Activated T-cell treated with anti-CD3 and anti-CD28 coated beads for 48 hours (primary cell): Measurements from ENCODE around the gene DOCK2.
"Not testable (repeated sequence)": the region's sequence is repeated elsewhere in the genome, so short reads cannot be mapped to it uniquely, and the experiment has no call there.

Source experiments
- DNase-seq: peaks from one replicate; pipeline ENCODE4 v3.0.0-alpha.2; 2020; ENCODE audit warnings: low read depth

The DOCK2 gene

DNA sequence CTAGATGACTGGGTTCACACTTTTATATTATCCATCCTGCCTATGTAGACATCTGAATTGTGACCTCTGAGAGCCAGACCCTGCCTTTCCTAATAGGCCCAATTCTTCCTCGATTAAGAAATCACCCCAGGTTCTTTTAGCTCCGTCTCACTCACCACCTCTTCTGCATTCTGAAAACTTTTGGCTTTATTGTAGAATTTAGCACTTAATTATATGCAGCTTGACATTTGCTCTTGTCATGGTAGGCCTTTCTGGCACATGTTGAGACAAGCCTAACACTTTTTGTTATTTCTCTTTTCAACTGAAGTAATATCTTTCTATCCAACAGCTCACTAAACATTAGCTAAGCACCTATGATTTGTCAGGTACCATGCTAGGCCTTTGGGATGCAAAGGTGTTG is 180.0 kb downstream of the DOCK2 start:
- no peak for DNase-seq

GRCh38 chr5:169826618-169827017 is 189.5 kb downstream of the DOCK2 start:
- no peak for DNase-seq

- DNase-seq: no peak
Measured at GRCh38 chr5:169827769-169828168, 190.7 kb downstream of the DOCK2 start.

- DNase-seq: no peak
Measured at GRCh38 chr5:169828385-169828784, 191.3 kb downstream of the DOCK2 start.

- no peak for DNase-seq
Measured at GRCh38 chr5:169831331-169831730, 194.3 kb downstream of the DOCK2 start.

DNA sequence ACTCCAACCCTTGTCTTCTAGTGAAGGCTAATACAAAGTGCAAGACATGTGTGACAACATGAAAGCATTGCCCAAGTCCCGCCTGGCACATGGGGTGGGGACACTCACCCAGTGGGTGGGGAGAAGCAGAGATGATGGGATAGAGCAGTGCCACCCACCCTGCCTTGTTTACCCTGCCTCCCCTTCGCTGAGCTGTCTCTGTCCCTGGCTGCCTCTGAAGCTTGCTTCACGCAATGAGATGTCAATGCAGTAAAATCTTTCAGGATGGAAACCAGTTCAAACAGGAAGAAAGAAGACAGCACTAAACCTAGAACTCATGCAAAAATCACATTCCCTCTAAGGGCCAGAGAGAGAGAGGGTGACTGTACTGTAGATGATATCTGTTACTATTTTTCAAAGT is 195.2 kb downstream of the DOCK2 start:
- DNase-seq: no peak

GRCh38 chr5:169832845-169833244 is 195.8 kb downstream of the DOCK2 start:
- no peak for DNase-seq

DNA sequence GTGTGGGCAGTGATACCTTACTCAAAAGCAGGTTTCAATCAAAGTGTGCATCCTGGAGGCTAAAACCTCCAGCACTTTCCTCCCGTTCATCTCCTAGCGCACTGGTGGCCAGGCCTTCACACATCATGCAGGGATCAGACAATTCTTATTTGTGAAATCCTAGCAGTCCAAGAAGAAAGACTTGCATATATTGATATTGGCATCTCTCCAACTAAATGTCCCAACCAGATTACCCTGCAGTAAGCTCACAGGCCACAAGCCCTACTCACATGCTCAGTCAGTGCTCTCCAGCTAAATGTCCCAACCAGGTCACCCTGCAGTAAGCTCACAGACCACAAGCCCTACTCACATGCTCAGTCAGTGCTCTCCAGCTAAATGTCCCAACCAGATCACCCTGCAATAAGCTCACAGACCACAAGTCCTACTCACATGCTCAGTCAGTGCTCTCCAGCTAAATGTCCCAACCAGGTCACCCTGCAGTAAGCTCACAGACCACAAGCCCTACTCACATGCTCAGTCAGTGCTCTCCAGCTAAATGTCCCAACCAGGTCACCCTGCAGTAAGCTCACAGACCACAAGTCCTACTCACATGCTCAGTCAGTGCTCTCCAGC is 196.7 kb downstream of the DOCK2 start:
- not testable (repeated sequence) for DNase-seq

DNA sequence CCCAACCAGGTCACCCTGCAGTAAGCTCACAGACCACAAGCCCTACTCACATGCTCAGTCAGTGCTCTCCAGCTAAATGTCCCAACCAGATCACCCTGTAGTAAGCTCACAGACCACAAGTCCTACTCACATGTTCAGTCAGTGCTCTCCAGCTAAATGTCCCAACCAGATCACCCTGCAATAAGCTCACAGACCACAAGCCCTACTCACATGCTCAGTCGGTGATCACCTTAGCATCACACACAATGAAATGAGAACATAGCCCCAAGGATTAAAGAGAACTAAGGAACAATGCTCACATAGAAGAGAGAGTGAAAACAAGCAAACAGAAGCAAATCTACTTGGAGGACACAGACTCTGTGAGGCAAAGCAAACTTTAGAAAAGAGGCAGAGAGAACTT is 197.5 kb downstream of the DOCK2 start:
- not testable (repeated sequence) for DNase-seq

- DNase-seq: no peak
Measured at GRCh38 chr5:169836835-169837536, 199.9 kb downstream of the DOCK2 start.

GRCh38 chr5:169837686-169838085 is 200.6 kb downstream of the DOCK2 start:
- DNase-seq: no peak

- DNase-seq: no peak
Measured at GRCh38 chr5:169838688-169839087, 201.6 kb downstream of the DOCK2 start.

GRCh38 chr5:169840405-169840804 is 203.3 kb downstream of the DOCK2 start:
- DNase-seq: no peak

DNA sequence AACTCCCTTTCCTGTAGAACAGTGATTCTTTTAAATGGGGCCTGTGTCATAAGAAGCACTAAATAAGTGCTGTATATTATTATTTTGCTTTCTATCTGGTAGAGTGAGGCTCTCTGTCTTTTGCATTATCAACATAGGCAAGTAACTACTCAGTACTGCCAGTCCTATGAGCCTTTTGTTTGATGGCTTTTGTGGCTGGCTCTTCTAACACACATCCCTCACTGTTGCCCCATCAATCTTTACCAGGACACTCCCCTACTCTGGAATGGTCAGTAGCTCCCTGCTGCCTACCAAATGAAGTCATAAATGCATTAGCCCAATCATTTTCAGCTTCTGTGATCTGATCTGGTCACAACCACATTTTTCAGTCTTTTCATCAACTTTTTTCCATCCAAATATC is 205.6 kb downstream of the DOCK2 start:
- no peak for DNase-seq

DNA sequence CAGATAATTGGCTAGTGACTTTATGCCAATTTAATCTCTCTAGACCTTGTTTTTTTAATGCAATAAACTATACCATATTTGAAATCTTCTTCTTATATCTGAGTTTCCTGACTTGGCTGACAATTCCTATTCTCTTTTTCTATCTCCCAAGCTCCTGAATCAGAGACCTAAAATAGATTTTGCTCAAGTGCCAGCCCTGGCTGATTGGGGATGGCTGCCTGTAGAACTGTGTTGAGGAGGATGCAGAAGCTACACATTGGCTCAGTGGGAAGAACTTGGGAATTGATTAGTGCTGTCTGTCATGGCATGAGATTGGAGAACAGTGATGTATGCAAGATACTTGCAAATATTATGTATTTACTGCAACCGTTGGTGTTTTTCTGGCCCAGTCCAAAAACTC is 210.4 kb downstream of the DOCK2 start:
- DNase-seq: no peak

GRCh38 chr5:169848271-169848670 is 211.2 kb downstream of the DOCK2 start:
- no peak for DNase-seq

GRCh38 chr5:169848792-169849191 is 211.7 kb downstream of the DOCK2 start:
- DNase-seq: no peak

DNA sequence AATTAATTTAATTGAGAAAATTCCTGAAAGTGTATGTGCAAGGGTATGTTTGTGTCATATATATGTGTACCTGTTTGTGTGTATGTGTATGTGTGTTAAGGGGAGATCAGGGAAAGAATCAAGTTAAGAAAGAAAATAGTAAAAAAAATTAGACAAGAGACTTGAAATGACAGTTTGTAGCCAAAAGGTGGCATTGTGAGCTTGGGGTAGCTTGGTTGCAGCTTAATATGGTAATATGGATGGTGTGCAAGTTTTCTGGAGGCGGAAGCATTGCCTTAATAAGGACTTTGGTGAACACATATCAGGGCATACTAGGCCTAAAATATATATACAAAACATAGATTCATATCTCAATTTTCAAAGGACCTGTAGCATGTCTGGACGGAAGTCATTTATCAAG is 213.3 kb downstream of the DOCK2 start:
- no peak for DNase-seq

- no peak for DNase-seq
Measured at GRCh38 chr5:169851321-169851850, 214.3 kb downstream of the DOCK2 start.

DNA sequence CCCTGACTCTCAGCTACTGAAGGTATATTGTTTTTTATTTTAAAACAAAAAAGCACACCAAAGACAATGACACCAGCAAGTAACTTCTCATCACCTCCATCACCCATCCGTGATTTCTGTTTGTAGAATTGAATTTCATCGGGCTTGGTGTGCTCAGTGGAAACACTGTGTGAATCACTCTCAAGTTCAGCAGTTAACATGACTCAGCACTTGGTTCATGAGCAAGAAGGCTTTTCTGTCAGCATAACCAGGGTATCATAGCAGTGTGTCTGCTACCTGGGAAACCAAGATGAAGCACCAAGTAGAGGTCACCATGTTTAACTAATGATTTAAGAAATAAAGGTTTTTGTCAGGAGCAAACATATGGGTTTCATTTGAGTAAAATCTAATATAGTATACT is 219.5 kb downstream of the DOCK2 start:
- DNase-seq: no peak

GRCh38 chr5:169860585-169860984 is 223.5 kb downstream of the DOCK2 start:
- DNase-seq: no peak

DNA sequence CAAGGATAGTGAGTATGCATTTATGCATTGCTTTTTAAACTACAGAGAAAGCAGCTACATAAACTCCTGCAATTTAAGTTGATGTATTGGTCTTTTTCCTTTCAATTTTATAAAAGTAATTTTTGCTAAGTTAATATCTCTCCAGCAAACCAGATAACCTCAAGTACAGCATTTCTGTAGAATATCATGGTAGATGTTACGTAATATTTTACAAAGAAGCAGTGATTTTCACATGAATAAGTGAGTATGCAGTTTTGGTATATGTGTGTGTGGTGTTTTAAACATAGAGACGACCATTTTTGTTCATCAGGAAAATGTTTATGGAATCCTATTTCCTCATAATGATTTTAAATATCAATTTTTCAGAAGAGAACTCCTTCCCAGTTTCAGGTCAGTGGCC is 224.4 kb downstream of the DOCK2 start:
- DNase-seq: no peak

GRCh38 chr5:169861934-169862333 is 224.9 kb downstream of the DOCK2 start:
- no peak for DNase-seq

GRCh38 chr5:169862391-169862811 is 225.3 kb downstream of the DOCK2 start:
- no peak for DNase-seq
